Suppressor macrophage treated with lipopolysaccharide for 4 hours (primary cell): ENCODE results near the gene HNRNPCL4.
"Not testable (repeated sequence)": the region's sequence is repeated elsewhere in the genome, so short reads cannot be mapped to it uniquely, and the experiment has no call there.

Experiments
- DNase-seq: peaks from one replicate; pipeline ENCODE4 v3.0.0-alpha.2; 2020

The HNRNPCL4 gene

GRCh38 chr1:13165531-13165930 is at the start of gene HNRNPCL4:
Gene HNRNPCL4, minus strand, starts transcription at chr1:13165631. Its CDS starts 164 bp downstream, at chr1:13165467.
- not testable (repeated sequence) for DNase-seq

DNA sequence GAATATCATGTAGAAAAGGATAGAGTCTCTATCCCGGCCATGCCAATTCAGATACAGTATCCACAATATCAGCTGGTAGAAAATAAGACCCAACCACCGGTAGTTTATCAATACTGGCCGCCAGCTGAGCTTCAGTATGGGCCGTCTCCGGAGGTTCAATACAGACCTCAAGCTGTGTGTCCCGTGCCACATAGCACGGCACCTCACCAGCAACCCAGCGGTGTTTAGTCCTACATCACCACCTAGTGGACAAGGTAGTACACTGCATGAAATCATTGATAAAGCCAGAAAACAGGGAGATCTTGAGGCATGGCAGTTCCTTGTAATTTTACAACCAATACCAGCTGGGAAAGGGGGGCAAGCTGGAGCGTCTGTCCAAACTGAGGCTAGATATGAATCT is 43.3 kb upstream of the HNRNPCL4 start:
- DNase-seq = not testable (repeated sequence)

- DNase-seq = not testable (repeated sequence)
These were observed 35.9 kb upstream of the HNRNPCL4 start, which contains the start of gene PRAMEF13 for GRCh38 chr1:13201309-13201708. Gene PRAMEF13, minus strand, starts transcription at chr1:13201409. Its CDS starts 1,820 bp downstream, at chr1:13199589.

- not testable (repeated sequence) for DNase-seq
These were observed 6.1 kb upstream of the HNRNPCL4 start, which contains the start of gene PRAMEF9 for GRCh38 chr1:13171548-13171947. Gene PRAMEF9, plus strand, starts transcription at chr1:13171848. Its CDS starts 3,433 bp downstream, at chr1:13175281.

DNA sequence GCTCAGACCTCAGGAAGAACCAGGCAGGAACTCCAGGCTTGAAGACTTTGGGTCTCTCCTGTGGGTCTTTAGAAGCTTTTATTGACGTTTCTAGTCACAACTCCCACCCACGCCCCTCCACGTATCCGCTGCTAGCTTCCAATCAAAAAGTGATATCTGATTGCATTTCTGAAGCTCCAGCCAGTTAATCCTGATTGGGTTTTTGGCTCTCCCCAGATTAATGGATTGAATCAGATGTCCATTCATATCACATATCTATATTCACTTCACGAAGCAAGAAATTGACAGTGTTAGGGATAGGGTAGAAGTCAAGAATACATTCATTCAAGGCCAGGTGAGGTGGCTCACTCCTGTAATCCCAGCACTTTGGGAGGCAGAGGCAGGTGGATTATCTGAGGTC is 9.5 kb downstream of the HNRNPCL4 start, which contains the start of gene PRAMEF26:
TSS of gene PRAMEF26 (minus strand) at position 101 of the 400 bp plus-strand sequence. CDS start 2,914 bp downstream, outside the sequence.
- DNase-seq = not testable (repeated sequence)

- DNase-seq = not testable (repeated sequence)
These were observed 48.7 kb downstream of the HNRNPCL4 start, which contains the start of gene HNRNPCL2 for GRCh38 chr1:13116754-13117153. Gene HNRNPCL2, minus strand, starts transcription at chr1:13116854. Its CDS starts 454 bp downstream, at chr1:13116400.
